Measurements from ENCODE around the gene PRCC.

The PRCC gene, protein sequence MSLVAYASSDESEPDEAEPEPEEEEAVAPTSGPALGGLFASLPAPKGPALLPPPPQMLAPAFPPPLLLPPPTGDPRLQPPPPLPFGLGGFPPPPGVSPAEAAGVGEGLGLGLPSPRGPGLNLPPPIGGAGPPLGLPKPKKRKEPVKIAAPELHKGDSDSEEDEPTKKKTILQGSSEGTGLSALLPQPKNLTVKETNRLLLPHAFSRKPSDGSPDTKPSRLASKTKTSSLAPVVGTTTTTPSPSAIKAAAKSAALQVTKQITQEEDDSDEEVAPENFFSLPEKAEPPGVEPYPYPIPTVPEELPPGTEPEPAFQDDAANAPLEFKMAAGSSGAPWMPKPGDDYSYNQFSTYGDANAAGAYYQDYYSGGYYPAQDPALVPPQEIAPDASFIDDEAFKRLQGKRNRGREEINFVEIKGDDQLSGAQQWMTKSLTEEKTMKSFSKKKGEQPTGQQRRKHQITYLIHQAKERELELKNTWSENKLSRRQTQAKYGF

DNA sequence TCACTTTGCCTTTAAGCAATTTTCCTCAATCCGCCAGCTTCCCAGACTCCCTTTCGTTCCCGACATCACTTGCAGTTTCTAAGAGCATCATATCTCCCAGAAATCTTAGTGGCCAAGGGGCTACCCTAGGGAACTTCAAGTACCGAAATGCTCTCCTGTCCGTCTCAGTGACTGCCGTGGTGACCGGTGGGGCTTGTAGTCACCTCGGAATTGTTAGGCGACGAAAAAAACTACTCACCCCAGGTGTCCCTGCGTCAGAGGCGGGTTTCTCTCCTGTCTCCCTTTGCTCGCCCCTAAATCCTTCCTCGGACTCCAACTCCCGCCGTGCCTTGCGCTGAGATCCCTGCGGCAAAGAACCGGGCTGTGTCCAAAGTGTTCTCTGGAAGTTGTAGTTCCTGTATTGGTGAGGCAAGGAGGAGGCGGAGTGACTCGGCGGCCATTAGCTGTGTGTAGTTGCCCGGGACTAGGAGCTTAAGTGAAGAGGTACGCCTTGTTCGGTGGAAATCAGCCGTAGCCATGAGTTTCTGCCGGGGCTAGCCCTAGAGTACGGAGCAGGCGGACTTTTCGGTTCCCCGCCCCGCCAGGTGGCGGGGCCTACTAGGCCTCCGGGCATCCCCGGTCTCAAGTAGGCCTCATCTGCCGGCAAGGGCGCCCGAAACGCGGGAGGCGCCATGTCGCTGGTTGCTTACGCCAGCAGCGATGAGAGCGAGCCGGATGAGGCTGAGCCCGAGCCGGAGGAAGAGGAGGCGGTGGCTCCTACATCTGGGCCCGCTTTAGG lies at the start of gene PRCC:
PRCC (plus strand) TSS at position 435 of the 778 bp plus-strand sequence; CDS start at position 672, 237 bp downstream.
- DNase-seq (ENCODE audit: low spot score) = peak; percentile 100
- Histone ChIP-seq H3K27ac (peak within 1 kb of the TSS; percentile 89 to 91), H3K4me3 (peak within 1 kb of the TSS; percentile 92)
- no peak for TF ChIP-seq CTCF (IDR thresholded peaks at IDR 0.05)

GRCh38 chr1:156721131-156721530 lies 46.2 kb upstream of the PRCC start:
- no peak for TF ChIP-seq CTCF (IDR thresholded peaks at IDR 0.05)

DNA sequence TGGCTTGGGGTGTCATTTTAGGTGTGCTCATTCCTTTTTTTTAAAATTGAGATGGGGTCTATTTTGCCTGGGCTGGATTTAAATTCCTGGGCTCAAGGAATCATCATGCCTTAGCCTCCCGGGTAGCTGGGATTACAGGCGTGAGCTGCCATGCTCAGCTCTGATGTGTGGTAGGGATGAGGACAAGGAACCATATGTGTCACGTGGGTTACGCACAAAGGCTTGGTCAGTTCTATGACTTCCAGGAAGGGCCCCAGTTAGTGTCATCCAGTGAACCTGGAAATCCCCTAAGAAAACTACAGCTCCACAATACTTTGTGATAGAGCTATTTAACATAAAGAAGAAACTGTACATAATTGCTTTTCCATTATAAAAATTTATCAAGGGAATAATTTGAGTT lies 45.8 kb upstream of the PRCC start:
- Histone ChIP-seq H3K4me3 (no peak overlapping the region), H3K27ac (no peak overlapping the region)
- DNase-seq (ENCODE audit: low spot score) = no peak
- no peak for TF ChIP-seq CTCF (IDR thresholded peaks at IDR 0.05)

More at GRCh38 chr1:156721131-156721530, 46.2 kb upstream of the PRCC start:
- DNase-seq (ENCODE audit: low spot score) = no peak
- Histone ChIP-seq H3K4me3 (no peak overlapping the region), H3K27ac (no peak overlapping the region)

GRCh38 chr1:156725683-156726280 lies 41.6 kb upstream of the PRCC start:
- DNase-seq (ENCODE audit: low spot score) = peak; percentile 88
- Histone ChIP-seq H3K27ac (no peak overlapping the region), H3K4me3 (peak overlapping the region; percentile 98)
- peak; percentile 93 for TF ChIP-seq CTCF (IDR thresholded peaks at IDR 0.05)

GRCh38 chr1:156726549-156727226 lies 40.6 kb upstream of the PRCC start:
- Histone ChIP-seq H3K4me3 (peak overlapping the region; percentile 98), H3K27ac (peak overlapping the region in 1 of 2 donors; percentile 3)
- TF ChIP-seq CTCF (IDR thresholded peaks at IDR 0.05) = no peak
- peak; percentile 71 for DNase-seq (ENCODE audit: low spot score)

- H3K27ac ChIP-seq = peak overlapping the region; percentile 96 to 99
- TF ChIP-seq CTCF (IDR thresholded peaks at IDR 0.05) = no peak
- DNase-seq (ENCODE audit: low spot score) = no peak
- H3K4me3 ChIP-seq = peak overlapping the region; percentile 98
Observed at GRCh38 chr1:156727492-156727891, 39.8 kb upstream of the PRCC start.

Data from coronary artery (tissue), 2 donors.